Hepatocyte (in vitro differentiated cells): ENCODE measurements around the gene GGCT. TPM values are rescaled to one million over a fixed set of nuclear protein-coding genes. Genes with fewer than 3 reads are reported as not detected.

Experiments used
- DNase-seq: peaks from one replicate; pipeline ENCODE4 v3.0.0-alpha.2; 2016; ENCODE audit warnings: low spot score
- H2AFZ ChIP-seq: fragments of 200-600 bp; sonication (generic); 2 replicates; pipeline ENCODE4 v1.6.0; 2016; ENCODE audit warnings: antibody characterized with exemption, mild to moderate bottlenecking
- H3K27ac ChIP-seq: fragments of 200-600 bp; sonication (generic); 2 replicates; pipeline ENCODE4 v1.5.1; 2016; ENCODE audit warnings: mild to moderate bottlenecking
- H3K27me3 ChIP-seq: fragments of 200-600 bp; sonication (generic); 2 replicates; pipeline ENCODE4 v1.6.1; 2016
- H3K36me3 ChIP-seq: fragments of 200-600 bp; sonication (generic); replicated peaks from 2 replicates; pipeline ENCODE4 v1.5.1; 2016; ENCODE audit warnings: low read depth; ENCODE audit not compliant: insufficient read depth
- H3K4me1 ChIP-seq: fragments of 200-600 bp; sonication (generic); 2 replicates; pipeline ENCODE4 v1.5.1; 2016; ENCODE audit warnings: mild to moderate bottlenecking, moderate library complexity; ENCODE audit not compliant: insufficient read depth
- H3K4me2 ChIP-seq: fragments of 200-600 bp; sonication (generic); 2 replicates; pipeline ENCODE4 v1.6.0; 2016
- H3K4me3 ChIP-seq: fragments of 200-600 bp; sonication (generic); 2 replicates; pipeline ENCODE4 v1.5.1; 2016; ENCODE audit warnings: mild to moderate bottlenecking
- H3K79me2 ChIP-seq: fragments of 200-600 bp; sonication (generic); 2 replicates; pipeline ENCODE4 v1.6.0; 2017; ENCODE audit warnings: mild to moderate bottlenecking
- H3K9me2 ChIP-seq: fragments of 200-600 bp; sonication (generic); replicated peaks from 2 replicates; pipeline ENCODE4 v1.6.0; 2017; ENCODE audit warnings: mild to moderate bottlenecking; ENCODE audit not compliant: insufficient read depth
- H3K9me3 ChIP-seq: fragments of 200-600 bp; sonication (generic); 2 replicates; pipeline ENCODE4 v1.5.1; 2016; ENCODE audit warnings: low read depth, mild to moderate bottlenecking
- H4K20me1 ChIP-seq: fragments of 200-600 bp; sonication (generic); 2 replicates; pipeline ENCODE4 v1.6.0; 2016; ENCODE audit warnings: mild to moderate bottlenecking; ENCODE audit not compliant: insufficient read depth, poor library complexity, severe bottlenecking
- EZH2 ChIP-seq: fragments of 200-600 bp; sonication (generic); IDR thresholded peaks from 2 replicates; pipeline ENCODE4 v1.6.1; 2016; ENCODE audit warnings: antibody characterized with exemption, mild to moderate bottlenecking, borderline replicate concordance
- EZH2phosphoT487 ChIP-seq: fragments of 200-600 bp; sonication (generic); IDR thresholded peaks from one replicate; pipeline ENCODE4 v1.6.1; 2018; ENCODE audit warnings: antibody characterized with exemption, mild to moderate bottlenecking, low read depth, moderate library complexity; ENCODE audit not compliant: unreplicated experiment, severe bottlenecking
- WGBS: methylation state at CpG from one replicate; pipeline ENCODE4 v1.1.6; 2016; ENCODE audit warnings: low lambda C conversion rate; ENCODE audit errors: missing lambda C conversion rate; 5-methylcytosine and 5-hydroxymethylcytosine counted together
- polyA plus RNA-seq: library from polyadenylated mRNA; unstranded; fragments of >200 nt; fragmentation: Nextera tagmentation; extraction: Ambion mirVana; gene quantifications from 2 replicates; pipeline ENCODE4 v1.2.1, GENCODE V29; 2016
- total RNA-seq: library from RNA; depleted of rRNA; stranded (reverse); fragments of >200 nt; gene quantifications from 2 replicates; pipeline ENCODE4 v1.2.3, GENCODE V29; 2014
- TF ChIP-seq, protein P1 (sequence below): fragments of 200-600 bp; sonication (generic); IDR thresholded peaks from 2 replicates; pipeline ENCODE4 v1.5.1; 2016; ENCODE audit warnings: antibody characterized with exemption, mild to moderate bottlenecking; ENCODE audit not compliant: poor library complexity

Gene GGCT
- total and polyA plus RNA-seq, 2 experiments from 2014 or later = 43.4 to 55.7 TPM

DNA sequence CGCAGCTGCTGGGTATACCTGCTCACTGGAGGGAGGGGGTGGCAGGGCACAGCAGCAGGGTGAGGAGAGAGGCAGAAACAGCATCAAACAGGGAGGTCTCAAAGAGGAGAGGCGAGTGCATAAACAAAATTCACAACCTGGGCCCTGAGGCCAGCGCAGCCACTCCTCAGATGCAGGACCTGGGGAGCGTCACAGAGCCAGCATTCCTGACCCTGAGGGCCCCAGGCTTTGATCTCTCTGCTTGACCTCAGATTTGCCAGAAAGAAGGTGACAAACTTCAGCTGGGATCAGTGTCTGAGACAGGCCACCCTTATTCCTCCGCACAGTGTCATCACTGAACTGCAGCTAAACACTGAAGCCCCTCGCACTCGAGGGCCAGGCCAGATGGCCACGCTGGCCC, 51.6 kb downstream of the GGCT start:
- TF ChIP-seq EZH2 (no peak), EZH2phosphoT487 (no peak)
- TF ChIP-seq, protein P1, sequence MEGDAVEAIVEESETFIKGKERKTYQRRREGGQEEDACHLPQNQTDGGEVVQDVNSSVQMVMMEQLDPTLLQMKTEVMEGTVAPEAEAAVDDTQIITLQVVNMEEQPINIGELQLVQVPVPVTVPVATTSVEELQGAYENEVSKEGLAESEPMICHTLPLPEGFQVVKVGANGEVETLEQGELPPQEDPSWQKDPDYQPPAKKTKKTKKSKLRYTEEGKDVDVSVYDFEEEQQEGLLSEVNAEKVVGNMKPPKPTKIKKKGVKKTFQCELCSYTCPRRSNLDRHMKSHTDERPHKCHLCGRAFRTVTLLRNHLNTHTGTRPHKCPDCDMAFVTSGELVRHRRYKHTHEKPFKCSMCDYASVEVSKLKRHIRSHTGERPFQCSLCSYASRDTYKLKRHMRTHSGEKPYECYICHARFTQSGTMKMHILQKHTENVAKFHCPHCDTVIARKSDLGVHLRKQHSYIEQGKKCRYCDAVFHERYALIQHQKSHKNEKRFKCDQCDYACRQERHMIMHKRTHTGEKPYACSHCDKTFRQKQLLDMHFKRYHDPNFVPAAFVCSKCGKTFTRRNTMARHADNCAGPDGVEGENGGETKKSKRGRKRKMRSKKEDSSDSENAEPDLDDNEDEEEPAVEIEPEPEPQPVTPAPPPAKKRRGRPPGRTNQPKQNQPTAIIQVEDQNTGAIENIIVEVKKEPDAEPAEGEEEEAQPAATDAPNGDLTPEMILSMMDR = no peak
- H3K27me3 ChIP-seq = no peaks in the 10 kb centered on the region
- WGBS = 78% methylated on average over 8 of the region's 8 CpGs
- no peak overlapping the region for H3K27ac ChIP-seq
- no peaks in the 10 kb centered on the region for H3K79me2 ChIP-seq
- H3K36me3 ChIP-seq = no peaks in the 10 kb centered on the region
- H4K20me1 ChIP-seq = no peaks in the 10 kb centered on the region
- no peaks in the 10 kb centered on the region for H3K9me3 ChIP-seq
- no peaks in the 10 kb centered on the region for H3K4me1 ChIP-seq
- no peaks in the 10 kb centered on the region for H3K9me2 ChIP-seq
- no peak overlapping the region for H2AFZ ChIP-seq
- no peak overlapping the region for H3K4me3 ChIP-seq
- no peak for DNase-seq
- no peak overlapping the region for H3K4me2 ChIP-seq

- Histone ChIP-seq H2AFZ (no peak overlapping the region), H3K4me1 (no peaks in the 10 kb centered on the region), H3K4me3 (no peak overlapping the region), H4K20me1 (no peaks in the 10 kb centered on the region), H3K9me2 (no peaks in the 10 kb centered on the region), H3K27ac (no peak overlapping the region), H3K79me2 (no peaks in the 10 kb centered on the region), H3K4me2 (no peak overlapping the region), H3K9me3 (no peaks in the 10 kb centered on the region), H3K27me3 (no peaks in the 10 kb centered on the region), H3K36me3 (no peaks in the 10 kb centered on the region)
- no peak for TF ChIP-seq EZH2
- TF ChIP-seq, protein P1 = no peak
- no peak for TF ChIP-seq EZH2phosphoT487
- WGBS = 91% methylated on average over 27 of the region's 27 CpGs
- DNase-seq = no peak
Observed at GRCh38 chr7:30452280-30452930, 52.2 kb downstream of the GGCT start.

DNA sequence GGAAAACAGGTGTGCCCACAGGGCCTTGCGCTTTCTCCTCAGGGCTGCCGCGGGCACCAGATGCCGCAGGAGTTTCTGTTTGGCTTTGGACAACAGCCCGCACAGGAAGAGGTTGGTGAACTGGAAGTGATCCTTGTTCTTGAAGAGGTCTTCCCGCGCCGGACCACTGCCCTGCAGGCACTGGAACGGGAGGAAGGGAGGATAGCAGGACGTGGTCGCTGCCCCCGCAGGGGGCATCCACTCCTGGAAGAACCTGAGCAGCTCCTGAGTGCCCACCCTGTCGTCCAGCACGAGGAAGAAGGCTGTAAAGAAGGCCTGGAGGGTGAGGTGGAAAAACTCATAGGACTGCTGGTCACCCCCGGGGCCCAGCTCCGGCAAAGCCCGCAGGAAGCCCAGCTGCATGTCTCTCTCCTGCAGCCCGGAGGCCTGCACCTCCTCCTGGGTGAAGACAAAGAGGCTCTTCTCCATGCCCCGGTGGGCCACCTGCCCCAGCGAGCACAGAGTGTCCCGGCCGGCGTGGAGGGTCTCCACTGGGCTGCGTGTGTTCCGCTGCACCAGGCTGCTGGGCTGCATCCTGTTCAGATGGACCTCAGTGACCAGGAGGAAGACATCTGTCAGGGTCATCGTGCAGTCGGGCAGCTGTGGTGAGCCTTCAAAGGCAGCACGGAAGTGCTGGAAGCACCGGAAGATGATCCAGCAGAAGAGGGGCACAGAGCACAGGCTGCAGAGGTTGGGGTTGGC, 52.9 kb downstream of the GGCT start:
- Histone ChIP-seq H3K9me2 (no peaks in the 10 kb centered on the region), H3K27ac (no peak overlapping the region), H3K4me3 (no peak overlapping the region), H3K9me3 (no peaks in the 10 kb centered on the region), H4K20me1 (no peaks in the 10 kb centered on the region), H3K79me2 (no peaks in the 10 kb centered on the region), H3K36me3 (no peaks in the 10 kb centered on the region), H3K27me3 (no peaks in the 10 kb centered on the region), H3K4me2 (no peak overlapping the region), H2AFZ (no peak overlapping the region), H3K4me1 (no peaks in the 10 kb centered on the region)
- 93% methylated on average over 29 of the region's 29 CpGs for WGBS
- DNase-seq = no peak
- no peak for TF ChIP-seq EZH2
- no peak for TF ChIP-seq EZH2phosphoT487
- TF ChIP-seq, protein P1 = no peak
